Measurements from ENCODE around the gene F3.

GRCh38 chr1:94501426-94501825 lies 40.1 kb downstream of the F3 start:
- TF ChIP-seq CTCF (IDR thresholded peaks at IDR 0.05; ENCODE audit: poor library complexity) (no peak), EZH2 (IDR thresholded peaks at IDR 0.05; ENCODE audit: borderline replicate concordance) (no peak)
